HG03521 (cell line): ENCODE measurements around the gene PCDHB4.
"Not testable (repeated sequence)": the region's sequence is repeated elsewhere in the genome, so short reads cannot be mapped to it uniquely, and the experiment has no call there.

Experiments used
- ATAC-seq: cut with Tn5 transposase; IDR thresholded peaks from one replicate; pipeline ENCODE4 v1.9.1; 2021; ENCODE audit warnings: mild to moderate bottlenecking, moderate library complexity; ENCODE audit not compliant: unreplicated experiment

PCDHB4 gene

DNA sequence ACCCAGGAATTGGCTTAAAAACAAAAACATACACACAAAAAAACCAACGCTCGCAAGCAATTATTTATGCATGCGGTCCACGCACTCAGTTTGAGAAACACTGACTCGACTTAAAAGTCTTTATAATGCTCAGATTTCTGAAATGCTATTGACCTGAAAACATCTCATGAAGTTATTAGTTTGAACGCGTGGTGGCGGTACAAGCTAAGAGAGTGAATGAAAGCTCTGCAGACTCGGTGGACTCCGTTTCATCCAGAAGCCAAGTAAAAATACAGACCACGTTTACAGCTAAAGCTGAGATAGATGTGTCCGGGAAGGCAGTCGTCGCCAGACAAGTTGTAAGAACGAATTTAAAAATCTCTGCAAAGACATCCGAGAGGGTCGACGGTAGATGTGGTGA, 28.2 kb downstream of the PCDHB4 start, which contains the start of gene PCDHB6:
Gene PCDHB6 (plus strand): TSS at position 246 of the 400 bp plus-strand sequence. CDS start 201 bp downstream, outside the sequence.
- ATAC-seq = no peak

GRCh38 chr5:141150224-141150992, 28.8 kb downstream of the PCDHB4 start:
- ATAC-seq = no peak

DNA sequence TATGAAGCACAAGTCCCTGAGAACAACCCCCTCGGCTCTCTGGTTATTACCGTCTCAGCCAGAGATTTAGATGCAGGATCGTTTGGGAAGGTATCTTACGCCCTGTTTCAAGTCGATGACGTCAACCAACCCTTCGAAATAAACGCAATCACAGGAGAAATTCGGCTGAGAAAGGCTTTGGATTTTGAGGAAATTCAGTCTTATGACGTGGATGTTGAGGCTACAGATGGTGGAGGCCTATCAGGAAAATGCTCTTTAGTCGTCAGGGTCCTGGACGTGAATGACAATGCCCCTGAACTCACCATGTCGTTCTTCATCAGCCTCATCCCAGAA, 29.3 kb downstream of the PCDHB4 start:
- no peak for ATAC-seq

DNA sequence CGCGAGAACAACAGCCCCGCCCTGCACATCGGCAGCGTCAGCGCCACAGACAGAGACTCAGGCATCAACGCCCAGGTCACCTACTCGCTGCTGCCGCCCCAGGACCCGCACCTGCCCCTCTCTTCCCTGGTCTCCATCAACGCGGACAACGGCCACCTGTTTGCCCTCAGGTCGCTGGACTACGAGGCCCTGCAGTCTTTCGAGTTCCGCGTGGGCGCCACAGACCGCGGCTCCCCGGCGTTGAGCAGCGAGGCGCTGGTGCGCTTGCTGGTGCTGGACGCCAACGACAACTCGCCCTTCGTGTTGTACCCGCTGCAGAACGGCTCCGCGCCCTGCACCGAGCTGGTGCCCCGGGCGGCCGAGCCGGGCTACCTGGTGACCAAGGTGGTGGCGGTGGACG, 30.0 kb downstream of the PCDHB4 start:
- ATAC-seq = not testable (repeated sequence)

GRCh38 chr5:141152096-141152495, 30.5 kb downstream of the PCDHB4 start:
- not testable (repeated sequence) for ATAC-seq

DNA sequence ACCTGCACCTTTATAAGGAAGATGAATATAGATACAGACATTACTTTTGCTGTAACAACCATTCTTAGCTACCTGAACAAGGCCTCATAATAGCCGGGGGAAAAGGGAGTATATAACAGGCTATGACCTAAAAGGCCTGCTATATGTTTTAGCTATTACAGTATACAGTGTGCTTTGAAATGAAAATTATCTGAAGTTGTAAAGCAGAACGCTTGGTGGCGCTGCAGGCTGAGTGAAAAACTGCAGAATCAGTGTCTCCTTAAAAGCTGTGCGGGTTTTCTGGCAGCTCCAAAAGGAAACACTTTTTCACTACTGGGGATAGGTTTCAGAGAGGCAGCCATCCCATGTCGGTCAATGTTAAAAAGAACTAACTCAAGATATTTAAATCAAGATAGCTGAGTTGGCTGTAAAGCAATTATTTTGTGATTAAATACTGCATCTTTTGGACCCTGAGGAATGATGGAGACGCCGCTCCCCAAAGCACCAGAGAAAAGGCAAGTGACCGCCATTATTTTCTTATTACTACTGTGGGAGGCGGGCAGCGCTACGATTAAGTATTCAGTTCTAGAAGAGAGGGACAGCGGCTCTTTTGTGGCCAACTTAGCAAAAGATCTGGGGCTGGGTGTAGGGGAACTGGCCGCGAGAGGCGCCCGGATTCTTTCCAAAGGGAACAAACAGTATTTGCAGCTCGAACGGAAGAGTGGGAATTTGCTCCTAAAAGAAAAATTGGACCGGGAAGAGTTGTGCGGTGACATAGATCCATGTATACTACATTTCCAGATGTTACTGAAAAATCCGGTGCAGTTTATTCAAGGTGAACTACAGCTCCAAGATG, 34.1 kb downstream of the PCDHB4 start:
- ATAC-seq = no peak

GRCh38 chr5:141157356-141157755, 35.7 kb downstream of the PCDHB4 start:
- ATAC-seq = not testable (repeated sequence)

DNA sequence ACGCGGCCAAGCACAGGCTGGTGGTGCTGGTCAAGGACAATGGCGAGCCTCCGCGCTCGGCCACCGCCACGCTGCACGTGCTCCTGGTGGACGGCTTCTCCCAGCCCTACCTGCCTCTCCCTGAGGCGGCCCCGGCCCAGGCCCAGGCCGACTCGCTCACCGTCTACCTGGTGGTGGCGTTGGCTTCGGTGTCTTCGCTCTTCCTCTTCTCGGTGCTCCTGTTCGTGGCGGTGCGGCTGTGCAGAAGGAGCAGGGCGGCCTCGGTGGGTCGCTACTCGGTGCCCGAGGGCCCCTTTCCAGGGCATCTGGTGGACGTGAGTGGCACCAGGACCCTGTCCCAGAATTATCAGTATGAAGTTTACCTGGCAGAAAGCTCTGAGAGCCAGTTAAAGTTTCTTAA, 36.3 kb downstream of the PCDHB4 start:
- not testable (repeated sequence) for ATAC-seq

DNA sequence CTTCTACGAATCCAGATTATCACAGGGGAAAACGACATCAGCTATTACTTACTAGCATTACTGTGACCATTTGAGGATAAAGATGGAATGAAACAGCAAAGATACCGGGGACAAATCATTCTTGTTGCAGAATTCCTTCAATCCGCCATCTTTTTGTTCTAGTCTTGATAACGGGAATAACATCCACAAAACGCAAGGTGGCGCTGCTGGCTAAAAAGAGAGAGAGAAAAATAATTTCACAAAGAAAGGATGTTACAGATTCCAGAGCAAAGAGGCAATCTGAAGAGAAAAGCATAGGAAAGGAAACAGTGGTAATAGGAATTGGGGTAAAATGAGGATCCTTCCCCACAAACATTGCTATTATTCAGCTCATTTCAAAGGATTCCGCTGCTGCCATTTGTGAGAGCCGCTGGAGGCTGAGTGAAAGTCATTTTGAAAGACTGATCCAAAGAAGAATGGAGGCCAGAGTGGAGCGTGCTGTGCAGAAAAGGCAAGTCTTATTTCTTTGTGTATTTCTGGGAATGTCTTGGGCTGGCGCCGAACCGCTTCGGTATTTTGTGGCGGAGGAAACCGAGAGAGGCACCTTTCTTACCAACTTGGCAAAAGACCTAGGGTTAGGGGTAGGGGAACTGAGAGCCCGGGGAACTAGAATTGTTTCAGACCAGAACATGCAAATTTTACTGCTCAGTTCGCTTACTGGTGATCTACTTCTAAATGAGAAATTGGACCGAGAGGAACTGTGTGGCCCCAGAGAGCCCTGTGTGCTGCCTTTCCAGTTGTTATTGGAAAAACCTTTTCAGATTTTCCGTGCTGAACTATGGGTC, 51.0 kb downstream of the PCDHB4 start, which contains the start of gene PCDHB7:
Gene PCDHB7 (plus strand): TSS at position 264 of the 824 bp plus-strand sequence. CDS start 192 bp downstream, at position 456.
- no peak for ATAC-seq

- not testable (repeated sequence) for ATAC-seq
Measured at GRCh38 chr5:141174291-141175104, 52.9 kb downstream of the PCDHB4 start.
